Umbilical cord (tissue), 2 donors: ENCODE results near the gene NR2C2AP. TPM values are rescaled to one million over a fixed set of nuclear protein-coding genes. Genes with fewer than 3 reads are reported as not detected.
"Not testable (repeated sequence)": the region's sequence is repeated elsewhere in the genome, so short reads cannot be mapped to it uniquely, and the experiment has no call there.

Source experiments
- DNase-seq: peaks from one replicate; pipeline ENCODE4 v3.0.0-alpha.2; 2015; ENCODE audit warnings: low spot score
- total RNA-seq: library from RNA; depleted of rRNA; stranded (reverse); fragments of >200 nt; gene quantifications from one replicate; pipeline ENCODE4 v1.2.3, GENCODE V29; 2014; ENCODE audit warnings: low replicate concordance; ENCODE audit not compliant: insufficient read depth

The NR2C2AP gene, protein sequence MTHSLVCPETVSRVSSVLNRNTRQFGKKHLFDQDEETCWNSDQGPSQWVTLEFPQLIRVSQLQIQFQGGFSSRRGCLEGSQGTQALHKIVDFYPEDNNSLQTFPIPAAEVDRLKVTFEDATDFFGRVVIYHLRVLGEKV
- total RNA-seq = 4.8 TPM

DNA sequence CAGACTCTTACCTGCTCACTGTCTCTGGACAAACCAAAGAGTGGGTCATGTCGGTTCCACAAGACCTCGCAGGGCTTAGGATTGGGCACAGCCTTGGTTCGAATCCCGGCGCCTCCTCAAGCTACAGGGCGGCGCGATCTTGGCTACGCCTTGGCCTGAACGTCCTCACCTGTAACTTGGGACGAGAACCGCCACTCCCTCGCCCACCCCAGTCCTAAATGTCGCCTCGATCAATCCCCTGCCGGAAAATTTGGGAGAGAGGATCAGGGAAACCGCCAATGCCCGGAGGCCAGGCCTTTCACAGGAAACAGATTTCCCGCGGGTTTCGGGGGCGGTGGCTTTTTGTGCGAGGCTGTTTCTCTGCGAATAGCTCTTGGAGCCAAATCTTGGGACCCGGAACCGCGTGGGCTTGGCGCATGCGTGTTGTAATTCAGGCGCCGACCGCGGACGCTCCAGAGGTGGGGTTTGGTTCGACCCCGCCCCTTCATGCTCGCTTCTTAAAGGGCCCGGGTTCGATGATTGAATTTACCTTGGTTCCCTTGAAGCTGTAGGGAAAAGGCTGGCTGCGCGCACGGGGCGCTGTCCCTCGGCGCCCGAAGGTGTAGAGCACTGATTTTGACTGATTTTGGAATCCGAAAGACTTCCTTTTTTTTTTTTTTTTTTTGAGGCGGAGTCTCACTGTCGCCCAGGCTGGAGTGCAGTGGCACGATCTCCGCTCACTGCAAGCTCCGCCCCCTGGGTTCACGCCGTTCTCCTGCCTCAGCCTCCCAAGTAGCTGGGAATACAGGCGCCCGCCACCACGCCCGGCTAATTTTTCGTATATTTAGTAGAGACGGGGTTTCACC is at the start of gene NR2C2AP:
Gene NR2C2AP (minus strand): TSS at position 403 of the 845 bp plus-strand sequence. CDS start 354 bp downstream, at position 49.
- DNase-seq = peak; percentile 93

DNA sequence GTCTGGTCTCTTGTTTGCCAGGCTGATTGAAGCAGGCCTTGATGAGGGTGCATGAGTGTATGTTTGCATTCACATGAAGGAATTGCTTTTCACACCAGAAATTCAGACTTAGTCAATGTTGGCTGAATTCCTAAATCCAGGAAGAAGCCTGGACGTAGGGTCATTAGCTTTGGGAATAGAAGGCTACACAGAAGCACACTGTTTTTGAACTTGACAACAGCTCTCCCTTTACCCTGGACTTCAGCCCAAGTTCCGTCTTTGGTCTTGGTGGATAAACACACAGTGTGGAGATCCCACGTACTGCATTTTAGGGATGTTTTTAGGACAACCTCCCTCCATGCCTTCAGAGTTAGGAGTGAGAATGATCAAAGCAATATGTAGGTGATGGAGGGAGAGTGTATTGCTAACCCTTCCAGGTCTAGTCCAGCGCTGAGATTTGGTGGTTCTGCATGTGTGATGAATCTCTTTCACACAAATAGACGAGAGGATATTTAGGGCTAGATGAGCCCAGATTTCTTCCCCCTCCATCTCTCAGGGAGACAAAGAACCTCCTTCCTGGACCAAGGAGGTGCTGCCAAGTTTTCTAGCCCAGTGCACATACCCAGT is 47.1 kb upstream of the NR2C2AP start:
- no peak for DNase-seq

DNA sequence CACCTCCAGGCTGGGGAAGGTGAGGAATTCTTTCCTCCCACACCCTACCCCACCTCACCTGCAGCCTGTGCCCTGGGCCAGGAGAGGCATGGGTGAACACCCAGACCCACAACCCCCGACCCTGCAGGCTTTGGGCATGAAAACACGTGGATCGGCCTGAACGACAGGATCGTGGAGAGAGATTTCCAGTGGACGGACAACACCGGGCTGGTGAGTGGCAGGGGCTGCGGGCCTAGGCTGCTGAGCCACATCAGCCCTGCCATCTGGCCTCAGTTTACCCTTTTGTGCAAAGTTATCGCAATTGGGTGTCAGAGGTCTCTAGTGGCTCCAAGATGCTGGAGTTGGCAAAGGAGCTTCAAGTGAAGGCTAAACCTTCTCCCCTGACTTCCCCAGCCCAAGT is 37.3 kb upstream of the NR2C2AP start:
- DNase-seq = no peak

GRCh38 chr19:19239675-19240074 is 36.5 kb upstream of the NR2C2AP start:
- no peak for DNase-seq

DNA sequence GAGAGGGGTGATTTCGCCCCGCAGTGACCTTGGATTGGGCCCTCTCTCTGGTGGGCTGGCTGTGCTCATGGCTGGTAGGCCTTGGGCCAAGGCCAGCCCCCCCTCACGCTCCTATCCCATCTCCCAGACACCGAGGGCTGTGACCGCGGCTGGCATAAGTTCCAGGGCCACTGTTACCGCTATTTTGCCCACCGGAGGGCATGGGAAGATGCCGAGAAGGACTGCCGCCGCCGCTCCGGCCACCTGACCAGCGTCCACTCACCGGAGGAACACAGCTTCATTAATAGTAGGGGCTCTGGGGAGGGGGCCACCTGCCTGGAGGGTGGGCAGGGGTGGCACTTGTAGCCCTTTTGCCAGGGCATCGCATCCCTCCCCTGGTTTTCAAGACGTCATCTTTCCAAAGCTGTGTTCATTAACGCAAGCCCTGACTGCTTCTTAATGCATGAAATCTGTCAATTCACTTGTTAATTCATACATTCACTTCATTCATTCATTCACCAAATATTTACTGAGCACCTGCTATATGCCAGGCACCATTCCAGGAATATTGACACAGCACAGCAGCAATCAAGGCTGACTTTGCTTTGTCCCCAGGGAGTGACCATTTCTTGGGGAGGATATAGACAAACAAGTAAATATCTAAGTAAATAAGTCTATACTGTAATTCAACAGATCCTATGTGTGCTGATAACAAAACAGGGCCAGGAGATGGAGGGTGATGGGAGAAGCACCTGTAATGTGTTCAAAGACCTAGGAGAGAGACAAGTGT is 35.1 kb upstream of the NR2C2AP start:
- DNase-seq = no peak

DNA sequence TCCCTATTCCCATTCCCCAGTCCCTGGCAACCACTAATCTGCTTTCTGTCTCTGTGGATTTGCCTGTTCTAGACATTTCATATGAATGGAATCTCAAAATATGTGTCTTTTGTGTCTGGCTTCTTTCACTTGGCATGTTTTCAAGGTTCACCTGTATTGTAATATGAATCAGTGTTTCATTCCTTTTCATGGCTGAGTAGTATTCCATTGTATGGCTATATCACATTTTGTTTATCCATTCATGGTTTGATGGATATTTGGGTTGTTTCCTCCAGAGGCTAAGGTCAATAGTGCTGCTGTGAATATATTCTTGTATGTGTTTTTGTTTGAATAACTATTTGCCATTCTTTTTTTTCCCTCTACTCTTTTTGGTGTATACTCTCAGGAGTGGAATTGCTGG is 33.0 kb upstream of the NR2C2AP start:
- DNase-seq = no peak

- DNase-seq = no peak
Observed at GRCh38 chr19:19234220-19234816, 31.1 kb upstream of the NR2C2AP start.

GRCh38 chr19:19232261-19232721 is 29.1 kb upstream of the NR2C2AP start:
- no peak for DNase-seq

DNA sequence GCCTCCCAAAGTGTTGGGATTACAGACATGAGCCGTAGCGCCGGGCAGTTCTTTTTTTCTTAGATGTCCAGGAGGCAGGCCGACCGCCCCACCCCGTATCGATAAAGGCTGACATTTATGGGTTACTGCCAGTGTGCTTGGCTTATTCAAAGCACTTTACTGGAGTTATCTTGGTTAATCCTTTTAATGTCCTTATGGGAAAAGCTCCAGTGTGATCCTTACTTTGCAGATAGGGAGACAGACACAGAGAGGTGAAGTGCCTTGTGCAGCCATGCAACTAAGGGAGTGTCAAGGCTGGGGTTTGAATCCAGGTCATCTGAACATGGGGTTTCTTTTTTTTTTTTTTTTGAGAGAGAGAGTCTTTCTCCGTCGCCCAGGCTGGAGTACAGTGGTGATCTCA is 27.8 kb upstream of the NR2C2AP start:
- DNase-seq = no peak

GRCh38 chr19:19229701-19230100 is 26.5 kb upstream of the NR2C2AP start:
- no peak for DNase-seq

GRCh38 chr19:19227217-19227616 is 24.0 kb upstream of the NR2C2AP start:
- DNase-seq = no peak

DNA sequence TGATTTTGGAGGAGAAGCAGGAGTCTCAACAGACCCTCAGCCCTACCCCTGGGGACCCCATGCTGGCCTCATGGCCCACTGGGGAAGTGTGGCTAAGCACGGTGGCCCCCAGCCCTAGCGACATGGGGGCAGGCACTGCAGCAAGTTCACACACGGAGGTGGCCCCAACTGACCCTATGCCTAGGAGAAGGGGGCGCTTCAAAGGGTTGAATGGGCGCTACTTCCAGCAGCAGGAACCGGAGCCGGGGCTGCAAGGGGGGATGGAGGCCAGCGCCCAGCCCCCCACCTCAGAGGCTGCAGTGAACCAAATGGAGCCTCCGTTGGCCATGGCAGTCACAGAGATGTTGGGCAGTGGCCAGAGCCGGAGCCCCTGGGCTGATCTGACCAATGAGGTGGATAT is 23.4 kb upstream of the NR2C2AP start:
- DNase-seq = no peak

DNA sequence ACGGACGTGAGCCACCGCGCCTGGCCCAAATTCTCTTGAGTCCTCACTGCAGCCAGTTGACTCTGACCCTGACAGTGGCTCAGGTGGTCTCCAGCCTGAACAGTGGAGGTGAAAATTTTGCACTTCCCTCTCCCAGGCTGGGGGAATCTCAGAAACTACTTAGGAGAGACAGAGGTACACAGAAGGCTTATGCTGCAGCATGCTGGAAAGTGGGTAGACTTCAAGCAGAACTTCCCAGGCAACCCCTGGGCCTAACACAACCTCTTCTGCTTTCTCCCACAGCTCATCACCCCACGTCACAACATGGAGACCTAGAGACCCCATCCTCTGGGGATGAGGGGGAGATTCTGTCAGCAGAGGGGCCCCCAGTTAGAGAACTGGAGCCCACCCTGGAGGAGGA is 23.0 kb upstream of the NR2C2AP start:
- no peak for DNase-seq

DNA sequence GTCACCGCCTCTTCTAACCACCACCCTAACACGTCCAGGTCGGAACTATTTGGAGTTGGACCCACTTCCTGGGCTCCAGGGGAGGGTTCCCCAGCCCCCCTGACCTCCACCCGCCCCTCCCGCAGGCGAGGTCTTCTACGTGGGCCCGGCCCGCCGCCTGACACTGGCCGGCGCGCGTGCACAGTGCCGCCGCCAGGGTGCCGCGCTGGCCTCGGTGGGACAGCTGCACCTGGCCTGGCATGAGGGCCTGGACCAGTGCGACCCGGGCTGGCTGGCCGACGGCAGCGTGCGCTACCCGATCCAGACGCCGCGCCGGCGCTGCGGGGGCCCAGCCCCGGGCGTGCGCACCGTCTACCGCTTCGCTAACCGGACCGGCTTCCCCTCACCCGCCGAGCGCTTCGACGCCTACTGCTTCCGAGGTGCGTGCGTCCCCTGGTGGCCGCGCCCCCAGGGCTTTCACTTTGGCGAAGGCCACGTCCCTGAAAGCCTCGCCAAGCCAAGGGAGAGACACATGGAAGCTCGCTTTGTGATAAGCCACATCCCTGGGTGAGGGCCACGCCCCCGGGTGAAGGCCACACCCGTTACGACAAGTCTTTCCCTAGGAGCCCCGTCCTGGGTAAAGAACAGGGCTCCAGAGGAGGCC is 21.8 kb upstream of the NR2C2AP start:
- peak; percentile 10 for DNase-seq

- DNase-seq = no peak
Observed at GRCh38 chr19:19224150-19224851, 21.1 kb upstream of the NR2C2AP start.

DNA sequence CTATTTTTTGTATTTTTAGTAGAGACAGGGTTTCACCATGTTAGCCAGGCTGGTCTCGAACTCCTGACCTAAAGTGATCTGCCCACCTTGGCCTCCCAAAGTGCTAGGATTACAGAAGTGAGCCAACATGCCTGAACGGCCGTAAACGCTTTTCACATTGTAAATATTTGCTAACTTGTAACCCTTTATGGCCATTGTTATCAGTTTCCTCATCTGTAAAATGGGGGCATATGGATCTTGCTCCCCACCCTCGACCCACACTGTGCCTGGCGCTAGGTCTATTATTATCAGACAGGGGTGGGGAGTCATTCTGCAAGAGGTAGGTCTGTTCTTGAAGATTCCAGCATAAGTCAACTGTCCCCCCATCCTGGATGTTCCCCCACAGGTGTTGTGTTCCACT is 20.4 kb upstream of the NR2C2AP start:
- no peak for DNase-seq

GRCh38 chr19:19223060-19223459 is 19.8 kb upstream of the NR2C2AP start:
- DNase-seq = no peak

DNA sequence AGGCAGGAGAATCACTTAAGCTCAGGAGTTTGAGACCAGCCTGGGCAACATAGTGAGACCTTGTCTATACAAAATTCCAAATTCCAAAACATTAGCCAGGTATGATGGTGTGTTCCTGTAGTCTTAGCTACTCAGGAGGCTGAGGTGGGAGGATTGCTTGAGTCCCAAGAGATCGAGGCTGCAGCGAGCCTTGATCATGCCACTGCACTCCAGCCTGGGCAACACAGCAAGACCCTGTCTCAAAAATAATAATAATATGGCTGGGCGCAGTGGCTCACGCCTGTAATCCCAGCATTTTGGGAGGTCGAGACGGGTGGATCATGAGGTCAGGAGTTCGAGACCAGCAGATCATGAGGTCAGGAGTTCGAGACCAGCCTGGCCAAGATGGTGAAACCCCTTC is 17.8 kb upstream of the NR2C2AP start:
- DNase-seq = not testable (repeated sequence)

DNA sequence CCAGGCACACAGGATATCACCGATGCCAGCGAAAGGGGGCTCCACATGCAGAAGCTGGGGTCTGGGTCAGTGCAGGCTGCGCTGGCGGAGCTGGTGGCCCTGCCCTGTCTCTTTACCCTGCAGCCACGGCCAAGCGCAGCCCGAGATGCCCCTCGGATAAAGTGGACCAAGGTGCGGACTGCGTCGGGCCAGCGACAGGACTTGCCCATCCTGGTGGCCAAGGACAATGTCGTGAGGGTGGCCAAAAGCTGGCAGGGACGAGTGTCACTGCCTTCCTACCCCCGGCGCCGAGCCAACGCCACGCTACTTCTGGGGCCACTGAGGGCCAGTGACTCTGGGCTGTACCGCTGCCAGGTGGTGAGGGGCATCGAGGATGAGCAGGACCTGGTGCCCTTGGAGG is 15.7 kb upstream of the NR2C2AP start:
- no peak for DNase-seq

- no peak for DNase-seq
Observed at GRCh38 chr19:19217099-19217498, 13.9 kb upstream of the NR2C2AP start.
